Stimulated activated CD4-positive, alpha-beta T cell treated with anti-CD3 and anti-CD28 coated beads, Interleukin-1b, Interleukin-23, amount 100 ng/mL, for 1 hour (primary cell): ENCODE data around the gene TXNL1.
"Not testable (repeated sequence)": the region's sequence is repeated elsewhere in the genome, so short reads cannot be mapped to it uniquely, and the experiment has no call there.

Source experiments
- DNase-seq, 2 donors: peaks; one replicate each; pipeline ENCODE4 v3.0.0-alpha.2; 2020; ENCODE audit warnings: low read depth in 2 of 2

Gene TXNL1

DNA sequence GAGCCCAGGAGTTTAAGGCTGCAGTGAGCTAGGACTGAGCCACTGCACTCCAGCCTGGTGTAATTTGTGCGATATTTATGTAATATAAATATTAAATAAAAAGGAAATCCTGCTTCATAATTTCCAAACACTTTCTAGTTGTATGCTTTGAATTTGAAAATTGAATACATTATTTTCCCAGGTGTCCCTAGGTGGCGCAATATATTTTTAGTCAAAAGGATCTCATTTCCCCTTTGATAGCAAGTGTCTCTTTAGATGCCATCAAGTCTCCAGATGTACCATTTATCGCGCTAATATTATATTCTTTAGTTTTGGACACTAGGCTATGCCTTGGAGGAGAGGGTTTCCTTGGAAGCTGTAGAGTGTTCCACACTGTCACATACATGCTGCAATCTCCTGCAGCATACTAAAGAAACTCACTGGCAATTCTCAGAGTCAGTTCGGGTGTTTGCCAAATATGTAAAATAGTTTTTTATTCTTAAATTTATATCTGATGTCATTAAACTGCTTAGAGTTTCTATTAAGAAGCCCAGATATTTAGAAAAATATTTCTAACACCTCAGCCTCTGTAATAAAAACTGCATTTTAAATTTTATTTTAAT lies 7.1 kb upstream of the TXNL1 start:
- DNase-seq: no peak

DNA sequence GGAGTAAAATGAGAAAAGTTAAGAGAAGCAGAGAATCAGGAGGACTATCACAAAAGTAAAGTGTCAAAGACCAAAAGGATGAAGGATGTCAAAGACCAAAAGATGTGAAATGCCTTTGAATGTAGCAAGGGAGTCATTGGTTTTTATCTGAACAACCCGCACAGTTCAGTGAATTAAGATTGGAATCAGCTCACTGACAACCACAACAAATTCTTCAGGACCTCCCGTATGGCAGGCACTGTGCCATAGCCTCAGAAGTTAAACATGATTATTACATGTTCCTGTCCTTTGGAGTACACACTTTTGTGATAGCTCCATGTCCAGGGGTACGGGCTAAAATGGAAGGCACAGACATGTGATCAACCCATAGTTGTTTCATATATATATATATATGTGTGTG lies 5.0 kb upstream of the TXNL1 start:
- no peak for DNase-seq

DNA sequence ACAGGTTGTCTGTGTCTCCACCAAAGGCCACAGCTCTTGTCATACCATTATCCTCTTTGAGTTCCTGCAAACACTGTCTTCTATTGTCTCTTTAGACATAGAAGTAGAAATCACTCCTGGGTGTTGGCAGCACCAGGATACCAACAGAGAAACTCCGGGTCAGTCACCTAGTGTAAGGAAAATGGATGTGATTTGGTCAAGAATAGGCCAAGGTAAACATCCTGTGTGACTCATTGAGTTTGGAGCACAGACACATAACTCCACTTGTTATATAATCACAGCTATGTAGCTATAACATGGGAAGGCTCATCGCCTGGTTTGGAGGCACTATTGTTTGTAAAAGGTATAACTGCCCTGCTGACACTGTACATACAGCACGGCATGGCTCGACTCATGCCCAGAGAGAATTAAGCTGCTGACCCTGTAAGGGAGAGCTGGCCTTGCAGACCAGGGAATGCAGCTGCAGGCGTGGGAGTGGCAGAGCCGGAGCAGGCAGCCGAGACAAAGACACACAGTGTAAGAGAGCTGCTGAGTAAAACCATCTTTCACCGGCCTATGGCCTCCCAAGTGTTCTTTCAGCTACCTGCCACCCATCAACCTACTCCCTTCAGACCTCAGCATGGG lies 3.4 kb upstream of the TXNL1 start:
- DNase-seq: no peak

DNA sequence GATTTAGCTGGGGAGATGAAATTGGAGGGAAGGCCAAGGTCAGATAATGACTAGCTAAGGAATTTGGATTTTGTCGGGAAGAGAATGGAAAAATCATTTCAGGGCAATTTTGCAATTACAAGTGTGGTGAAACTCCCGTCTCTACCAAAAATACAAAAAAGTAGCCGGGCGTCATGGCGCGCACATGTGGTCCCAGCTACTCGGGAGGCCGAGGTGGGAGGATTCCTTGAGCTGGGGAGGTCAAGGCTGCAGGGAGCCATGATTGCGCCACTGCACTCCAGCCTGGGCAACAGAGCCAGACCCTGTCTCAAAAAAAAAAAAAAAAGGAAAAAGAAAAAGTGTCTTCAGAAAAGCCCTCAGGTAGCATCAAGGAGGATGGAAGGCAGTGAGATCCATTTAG lies 1.2 kb upstream of the TXNL1 start:
- DNase-seq: no peak

DNA sequence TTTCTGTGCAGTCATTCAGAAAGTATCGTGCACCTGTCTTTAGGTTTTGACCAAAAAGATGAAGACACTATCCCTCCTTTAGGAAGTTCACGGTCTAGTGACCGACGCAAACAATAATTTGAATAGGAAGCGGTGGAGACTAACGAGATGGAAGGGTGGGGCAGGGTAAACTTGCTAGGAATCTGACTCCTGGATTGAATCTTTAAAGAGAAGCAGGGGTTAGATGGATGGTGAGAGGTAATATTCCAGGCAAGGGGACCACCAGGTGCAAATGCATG lies 651 bp upstream of the TXNL1 start:
- DNase-seq: no peak

DNA sequence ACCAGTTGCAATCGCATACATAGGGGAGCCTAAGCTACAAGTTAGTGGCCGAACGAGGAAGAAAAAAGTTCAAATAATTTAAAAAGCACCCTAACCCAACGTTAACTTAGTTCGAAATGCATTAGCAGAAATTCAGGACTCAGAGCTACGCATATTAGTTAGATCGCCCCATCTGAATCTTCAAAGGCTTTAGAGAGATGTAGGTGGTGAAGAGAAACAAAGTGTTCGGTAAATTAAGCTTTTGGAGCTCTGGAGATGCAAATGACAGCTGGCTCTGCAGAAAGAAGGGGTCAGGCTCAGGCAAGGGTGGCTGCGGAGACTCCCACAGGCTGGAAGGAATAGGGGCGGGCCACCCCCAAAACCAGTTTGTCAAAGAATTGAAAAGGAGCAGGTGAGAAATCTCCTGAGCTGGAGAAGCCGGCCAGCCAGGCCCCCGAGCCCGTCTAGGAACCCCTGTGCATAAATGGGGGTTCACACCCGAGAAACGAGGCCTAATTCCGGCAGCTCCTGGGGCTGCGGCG lies 621 bp downstream of the TXNL1 start:
- no peak for DNase-seq

DNA sequence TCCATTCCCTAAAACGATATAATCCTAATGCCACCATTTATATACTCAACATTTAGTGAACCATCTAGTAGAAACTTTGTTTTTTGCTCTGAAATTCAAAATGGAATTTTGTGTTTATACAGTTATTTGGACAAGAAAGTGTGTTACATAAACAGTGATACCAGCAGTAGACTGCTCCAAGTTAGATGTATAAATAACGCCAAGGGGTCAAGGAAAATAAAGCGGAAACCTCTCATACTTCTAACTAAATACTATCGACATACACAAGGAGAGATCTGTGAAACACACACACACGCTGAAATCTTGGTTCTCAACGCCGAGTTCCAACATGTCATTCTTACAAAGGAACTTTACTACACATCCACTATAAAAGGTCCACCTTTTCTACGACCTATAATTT lies 1.2 kb downstream of the TXNL1 start:
- no peak for DNase-seq

DNA sequence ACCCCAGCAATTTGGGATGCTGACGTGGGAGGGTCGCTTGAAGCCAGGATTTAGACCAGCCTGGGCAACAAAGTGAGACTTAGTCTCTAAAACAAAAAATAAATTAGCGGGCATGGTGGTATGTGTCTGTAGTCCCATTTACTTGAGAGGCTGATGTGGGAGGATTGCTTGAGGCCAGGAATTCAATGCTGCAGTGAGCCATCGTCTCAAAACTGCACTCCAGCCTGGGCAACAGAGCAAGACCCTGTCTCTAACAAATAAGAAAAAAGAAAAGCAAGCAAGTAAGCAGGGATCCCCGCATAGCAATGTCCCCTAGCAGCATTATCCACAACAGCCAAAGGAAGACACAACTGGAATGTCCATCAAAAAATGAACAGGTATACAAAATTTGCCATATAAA lies 3.4 kb downstream of the TXNL1 start:
- no peak for DNase-seq

DNA sequence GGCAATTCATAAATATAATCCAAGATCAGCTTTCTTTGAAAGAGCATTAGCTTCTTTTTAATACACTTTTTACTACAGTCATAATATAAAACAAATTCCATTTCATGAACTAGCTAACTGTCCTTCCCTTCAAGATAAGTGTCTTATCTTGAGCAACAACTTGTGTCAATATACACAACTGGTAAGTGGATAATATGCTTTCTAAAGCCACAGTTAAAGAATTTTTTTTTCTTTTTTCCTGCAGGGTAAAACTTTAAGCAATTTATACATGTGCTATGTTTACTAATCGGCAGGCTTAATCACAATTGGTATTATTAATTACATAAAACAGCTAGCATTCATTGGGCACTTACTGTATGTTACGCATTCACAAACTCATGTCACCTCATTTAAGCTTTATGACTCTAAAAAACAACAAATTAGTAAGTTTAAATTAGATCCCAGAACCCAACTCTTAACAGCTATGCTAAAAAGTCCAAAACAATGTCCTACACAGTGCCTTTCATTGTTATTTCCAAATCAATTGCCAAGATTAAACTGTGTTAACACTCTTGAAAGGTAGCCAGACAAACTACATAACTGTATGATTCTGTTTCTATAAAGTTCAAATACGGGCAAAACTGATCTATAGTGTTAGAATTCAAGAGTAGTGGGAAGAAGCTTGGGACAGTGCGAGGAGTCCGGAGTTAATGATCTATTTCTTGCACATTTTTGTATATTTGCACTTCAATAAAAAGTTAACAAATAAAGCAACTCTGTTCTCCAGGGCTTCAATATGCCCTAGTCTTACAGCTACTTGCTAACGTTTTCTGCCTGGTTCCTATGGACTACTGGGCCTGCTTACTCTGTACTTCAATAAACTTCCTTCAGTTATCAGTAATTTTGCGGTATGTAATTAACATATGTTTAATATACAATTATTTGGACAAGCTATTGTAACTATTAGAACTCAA lies 6.0 kb downstream of the TXNL1 start:
- DNase-seq: no peak

DNA sequence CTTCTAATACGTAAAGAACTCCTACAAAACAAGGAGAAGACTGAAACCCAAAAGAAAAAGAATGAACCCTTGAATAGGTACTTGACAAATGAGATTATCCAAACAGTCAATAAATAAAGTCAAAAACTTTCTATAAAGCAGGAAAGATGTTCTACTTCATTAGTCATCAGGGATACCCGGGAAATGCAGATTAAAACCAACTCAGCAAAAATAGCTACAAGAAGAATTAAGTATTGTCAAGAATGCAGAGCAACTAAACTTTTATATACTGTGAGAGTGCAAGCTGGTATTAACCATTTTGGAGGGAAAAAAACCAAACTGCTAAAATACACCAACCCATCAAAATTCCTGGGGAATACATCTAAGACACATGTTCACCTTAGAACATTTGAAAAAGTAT lies 10.4 kb downstream of the TXNL1 start:
- DNase-seq: no peak

DNA sequence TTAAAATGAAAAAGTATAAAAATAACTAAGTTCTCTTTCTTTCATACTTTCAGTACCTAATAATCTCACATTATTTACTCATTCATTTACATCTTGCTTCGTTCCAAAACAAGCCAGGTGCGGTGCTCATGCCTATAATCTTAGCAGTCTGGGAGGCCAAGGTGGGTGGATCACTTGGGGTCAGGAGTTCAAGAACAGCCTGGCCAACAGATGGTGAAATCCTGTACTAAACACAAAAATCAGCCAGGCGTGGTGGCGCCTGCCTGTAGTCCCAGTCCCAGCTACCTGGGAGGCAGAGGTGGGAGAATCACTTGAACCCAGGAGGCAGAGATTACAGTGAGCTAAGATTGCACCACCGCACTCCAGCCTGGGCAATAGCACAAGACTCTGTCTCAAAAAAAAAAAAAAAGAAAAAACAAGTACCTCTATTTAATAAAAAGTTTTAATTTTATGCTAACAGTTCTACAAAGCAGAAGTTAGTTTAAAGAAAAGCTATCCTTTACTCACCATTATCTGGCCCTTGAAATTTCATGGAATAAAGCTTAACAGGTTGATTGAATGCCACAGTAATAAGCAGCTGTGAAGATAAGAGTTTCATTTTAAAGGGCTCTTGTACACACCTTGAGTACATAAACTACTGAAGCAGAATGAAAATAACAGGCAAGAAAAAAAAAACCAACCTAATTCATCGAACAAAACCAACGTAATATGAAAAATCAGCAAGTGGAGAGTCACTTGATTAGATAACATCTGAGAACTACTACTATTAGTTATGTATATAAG lies 22.5 kb downstream of the TXNL1 start:
- no peak for DNase-seq

DNA sequence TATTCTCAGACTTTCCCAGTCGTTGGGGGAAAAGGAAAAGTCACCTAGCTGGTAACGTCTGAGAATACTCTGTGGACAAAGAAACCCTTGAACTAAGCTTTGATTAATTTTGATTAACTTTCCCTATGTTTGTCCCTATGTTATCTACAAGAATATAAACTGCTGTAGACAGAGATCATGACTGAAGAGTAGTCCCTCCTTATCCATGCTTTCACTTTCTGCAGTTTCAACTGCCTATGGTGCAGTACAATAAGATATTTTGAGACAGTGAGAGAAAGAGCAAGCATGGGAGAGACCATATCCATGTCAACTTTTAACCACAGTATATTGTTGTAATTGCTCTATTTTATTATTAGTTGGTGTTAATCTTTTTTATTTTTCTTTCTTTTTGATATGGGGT lies 31.8 kb downstream of the TXNL1 start:
- DNase-seq: no peak

DNA sequence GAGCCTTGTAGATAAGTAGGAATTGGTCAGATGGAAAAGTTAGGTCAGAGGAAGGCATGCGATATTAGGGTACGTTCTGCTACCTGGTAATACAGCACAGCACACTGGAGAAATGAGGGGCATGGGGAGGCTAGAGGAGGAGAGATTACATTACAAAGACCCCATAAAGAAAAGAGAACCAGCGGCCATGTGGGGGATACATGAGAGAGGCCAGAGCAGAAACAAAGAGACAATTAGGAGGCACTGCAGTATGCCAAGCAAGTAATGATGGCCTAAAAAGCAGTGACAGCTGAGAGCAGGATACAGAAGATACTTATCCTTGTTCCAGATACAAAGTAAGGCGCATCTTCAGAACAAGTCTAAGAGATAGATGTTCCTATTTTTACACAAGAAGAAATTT lies 40.0 kb downstream of the TXNL1 start:
- no peak for DNase-seq

DNA sequence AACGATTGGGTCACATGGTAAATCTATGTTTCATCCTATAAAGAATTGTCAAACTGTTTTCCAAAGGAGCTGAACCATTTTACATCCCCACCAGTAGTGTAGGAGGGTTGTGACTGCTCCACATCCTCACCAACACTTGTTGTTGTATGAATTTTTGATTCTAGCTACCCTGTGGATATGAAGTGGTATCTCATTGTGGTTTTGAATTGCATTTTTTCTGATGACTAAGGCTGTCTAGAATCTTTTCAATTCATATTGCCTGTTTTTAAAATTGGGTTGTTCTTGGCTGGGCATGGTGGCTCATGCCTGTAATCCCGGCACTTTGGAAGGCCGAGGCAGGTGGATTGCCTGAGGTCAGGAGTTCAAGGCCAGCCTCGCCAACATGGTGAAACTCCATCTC lies 44.5 kb downstream of the TXNL1 start:
- DNase-seq: no peak

DNA sequence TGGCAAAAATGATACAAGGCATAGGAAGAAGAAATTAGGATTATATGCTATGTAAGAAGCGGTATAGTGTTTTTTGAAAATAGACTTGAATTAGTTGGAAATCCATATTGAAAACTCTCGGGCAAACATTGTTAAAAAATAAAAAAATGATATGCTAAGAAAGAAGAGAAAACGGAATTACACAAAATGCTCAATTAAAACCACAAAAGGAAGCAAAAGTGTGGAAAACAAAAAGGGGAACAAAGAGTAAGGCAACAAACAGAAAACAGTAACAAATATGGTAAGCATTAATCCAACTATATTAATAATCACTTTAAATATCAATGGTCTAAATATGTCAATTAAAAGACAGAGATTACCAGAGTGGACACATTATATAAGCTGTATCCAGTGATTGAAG lies 58.4 kb downstream of the TXNL1 start:
- no peak for DNase-seq

DNA sequence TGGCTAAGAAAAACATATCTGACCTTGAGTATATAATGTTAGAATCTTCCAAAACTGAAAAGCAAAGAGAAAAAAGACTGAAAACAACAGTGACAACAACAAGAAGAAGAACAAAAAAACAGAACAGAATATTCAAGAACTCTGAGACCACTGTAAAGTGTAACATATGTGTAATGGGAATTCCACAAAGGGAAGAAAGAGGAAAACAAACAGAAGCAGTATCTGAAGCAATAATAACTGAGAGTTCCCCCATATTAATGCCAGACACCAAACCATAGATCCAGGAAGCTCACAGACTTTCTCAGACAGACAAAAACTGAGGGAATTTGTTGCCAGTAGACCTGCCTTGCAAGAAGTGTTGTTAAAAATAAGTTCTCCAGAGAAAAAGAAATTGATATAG lies 58.9 kb downstream of the TXNL1 start:
- DNase-seq: no peak

DNA sequence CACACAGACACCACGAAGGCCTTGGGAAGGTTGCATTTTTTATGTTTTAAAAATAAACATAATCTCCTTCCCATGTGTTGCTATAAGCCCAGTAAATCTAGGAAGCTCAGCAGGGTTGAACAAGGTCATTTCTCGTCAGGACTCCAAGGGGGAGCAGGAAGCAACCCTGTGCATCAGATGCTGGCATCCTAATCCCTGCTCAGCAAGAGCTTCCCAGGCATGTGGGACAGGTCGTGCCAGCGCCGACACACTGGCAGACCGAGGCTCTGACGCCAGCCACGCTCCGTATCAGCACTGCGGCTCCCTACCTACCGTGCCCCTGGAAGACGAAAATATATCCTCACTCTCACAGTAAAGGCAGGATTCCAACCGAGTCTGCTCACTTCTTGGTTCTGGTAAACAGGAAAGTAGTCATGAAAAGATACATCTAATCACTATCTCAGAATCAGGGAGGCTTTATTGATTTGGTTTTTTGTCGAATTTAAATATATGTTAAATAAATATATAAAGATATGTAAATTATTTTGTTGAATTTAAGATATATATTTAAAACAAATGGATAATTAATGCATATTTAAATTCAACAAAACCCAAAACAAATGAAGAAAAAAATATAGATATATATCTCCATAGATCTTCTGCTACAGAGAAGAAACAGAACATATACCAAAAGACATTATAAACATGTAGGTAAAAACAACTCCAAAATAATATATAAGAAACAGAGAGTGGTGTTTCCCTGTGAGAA lies 61.4 kb downstream of the TXNL1 start:
- no peak for DNase-seq

DNA sequence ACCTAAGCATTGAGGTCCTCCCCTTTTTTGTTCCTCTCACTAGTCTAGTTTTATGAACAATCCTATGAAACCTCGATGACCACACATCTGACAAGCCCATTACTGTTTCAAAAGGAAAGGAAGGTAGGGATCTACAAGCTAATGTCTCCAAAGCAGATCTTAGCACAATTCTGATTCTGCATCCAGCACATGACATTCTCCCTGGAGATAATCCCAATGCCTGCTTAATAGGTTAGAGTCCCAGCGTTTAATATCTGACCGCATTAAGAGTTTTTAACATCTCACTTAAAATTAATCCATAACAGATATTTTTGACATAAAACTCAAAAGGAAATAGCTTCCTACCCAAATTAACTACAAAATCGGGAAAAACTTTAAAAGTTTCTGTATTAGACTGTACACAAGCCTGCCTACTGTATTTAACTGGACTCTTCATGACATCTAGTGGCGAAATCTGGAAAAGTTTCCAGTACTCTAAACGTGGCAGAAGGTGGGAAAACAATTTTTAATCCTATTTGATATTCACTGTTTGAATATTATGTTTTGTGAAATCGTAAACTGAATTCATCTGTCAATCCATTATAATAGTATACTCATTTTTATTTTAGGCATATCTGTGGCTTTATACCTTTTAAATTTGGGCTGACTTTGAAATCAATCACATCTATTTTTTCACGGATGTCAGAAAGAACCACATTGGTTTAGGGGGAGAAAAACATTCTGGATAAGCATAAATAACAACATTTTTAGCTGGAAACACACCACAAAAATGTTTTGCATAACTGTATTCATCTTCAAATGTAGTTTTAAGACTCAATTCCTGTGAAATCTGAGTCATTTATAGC lies 62.4 kb downstream of the TXNL1 start:
- no peak for DNase-seq

DNA sequence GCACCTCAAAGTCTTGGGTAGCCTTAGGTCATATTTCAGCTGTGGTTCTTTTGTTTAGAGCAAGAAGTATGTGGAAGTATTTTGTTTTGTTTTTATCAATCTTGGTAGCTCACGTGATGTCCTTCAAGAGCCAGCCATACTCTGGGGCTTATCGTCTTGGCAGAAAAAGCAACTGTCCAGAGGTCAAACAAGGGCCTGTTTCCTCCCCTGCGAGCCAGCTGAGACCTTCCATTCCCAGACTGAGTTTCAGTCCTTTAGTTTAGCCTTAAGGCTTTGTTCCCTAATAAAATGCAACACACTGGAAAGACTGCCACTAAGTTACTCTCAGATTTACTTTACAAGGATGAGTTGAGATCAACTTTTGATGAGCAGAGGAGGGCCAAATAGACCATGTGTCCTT lies 63.5 kb downstream of the TXNL1 start:
- DNase-seq: no peak

DNA sequence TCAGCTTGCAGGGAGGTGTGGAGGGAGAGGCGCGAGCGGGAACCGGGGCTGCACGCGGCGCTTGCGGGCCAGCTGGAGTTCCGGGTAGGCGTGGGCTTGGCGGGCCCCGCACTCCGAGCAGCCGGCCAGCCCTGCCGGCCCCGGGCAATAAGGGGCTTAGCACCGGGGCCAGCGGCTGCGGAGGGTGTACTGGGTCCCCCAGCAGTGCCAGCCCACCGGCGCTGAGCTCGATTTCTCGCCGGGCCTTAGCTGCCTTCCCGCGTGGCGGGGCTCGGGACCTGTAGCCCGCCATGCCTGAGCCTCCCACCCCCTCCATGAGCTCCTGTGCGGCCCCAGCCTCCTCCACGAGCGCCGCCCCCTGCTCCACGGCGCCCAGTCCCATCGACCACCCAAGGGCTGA lies 66.1 kb downstream of the TXNL1 start:
- DNase-seq: not testable (repeated sequence)

DNA sequence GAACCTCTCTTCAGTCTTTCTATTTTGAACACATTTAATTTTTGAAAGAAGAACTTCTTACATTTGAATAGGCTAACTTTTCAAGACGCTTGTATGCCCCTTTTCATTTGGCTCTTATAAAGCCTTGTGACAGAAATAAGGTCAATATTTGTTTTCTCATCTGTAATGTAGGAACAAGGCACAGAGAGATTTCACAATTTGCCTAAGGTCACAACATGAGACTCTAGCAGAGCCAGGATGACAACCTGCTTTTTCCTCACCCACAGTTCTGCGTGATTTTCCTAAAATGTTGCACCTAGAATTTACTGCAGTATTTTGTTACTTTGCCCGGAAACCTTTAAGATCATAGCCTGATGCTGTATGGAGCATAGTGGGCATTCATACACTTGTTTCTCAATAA lies 67.4 kb downstream of the TXNL1 start:
- DNase-seq: no peak
